Astrocyte of the spinal cord (primary cell): ENCODE results near the gene SCT.

Experiments used
- DNase-seq: peaks from one replicate; pipeline ENCODE4 v3.0.0; 2011; ENCODE audit warnings: low read depth, low spot score
- H3K4me3 ChIP-seq: 2 replicates; pipeline ENCODE4 v1.5.1; 2011; ENCODE audit warnings: low read depth, mild to moderate bottlenecking, low read length, moderate library complexity
- CTCF ChIP-seq: IDR thresholded peaks from 2 replicates; pipeline ENCODE4 v1.5.1; 2012; ENCODE audit warnings: low read depth, mild to moderate bottlenecking, low read length, inconsistent platforms
- in situ Hi-C: cut with HindIII; loops from 2 replicates; pipeline ENCODE4 v1.10.0; 2017; ENCODE audit warnings: low sequenced_read_pairs

Gene SCT

GRCh38 chr11:617199-617911, 9.6 kb downstream of the SCT start:
- in situ Hi-C loops: no loop called here
- no peak for TF ChIP-seq CTCF
- no peak overlapping the region for H3K4me3 ChIP-seq
- no peak for DNase-seq

- H3K4me3 ChIP-seq: no peak overlapping the region
Observed at GRCh38 chr11:616320-617198, 10.4 kb downstream of the SCT start.

GRCh38 chr11:615504-616319, 11.3 kb downstream of the SCT start, which contains the start of gene IRF7:
IRF7 (minus strand) TSS chr11:615950; CDS start chr11:615364, 586 bp downstream.
- peak within 1 kb of the TSS; percentile 72 for H3K4me3 ChIP-seq
- no peak for TF ChIP-seq CTCF
- in situ Hi-C loops: no loop called here
- DNase-seq: peak; percentile 93

More at GRCh38 chr11:616320-617198, 10.4 kb downstream of the SCT start:
- DNase-seq: no peak
- in situ Hi-C loops: no loop called here
- TF ChIP-seq CTCF: no peak

- peak overlapping the region; percentile 72 for H3K4me3 ChIP-seq
- TF ChIP-seq CTCF: no peak
- in situ Hi-C loops: no loop called here
- no peak for DNase-seq
Observed at GRCh38 chr11:614623-615503, 12.1 kb downstream of the SCT start.

- TF ChIP-seq CTCF: no peak
- in situ Hi-C loops: no loop called here
- H3K4me3 ChIP-seq: no peak overlapping the region
- DNase-seq: no peak
Observed at GRCh38 chr11:614021-614622, 12.9 kb downstream of the SCT start.
